B cell (primary cell): ENCODE results near the gene PTPRE.
"Not testable (repeated sequence)": the region's sequence is repeated elsewhere in the genome, so short reads cannot be mapped to it uniquely, and the experiment has no call there.

Experiments used
- EZH2 ChIP-seq: IDR thresholded peaks from 2 replicates; pipeline ENCODE4 v1.6.1; 2012; ENCODE audit warnings: borderline replicate concordance, low read depth, mild to moderate bottlenecking, moderate library complexity, low read length; ENCODE audit not compliant: insufficient read depth, poor library complexity, severe bottlenecking
- TF ChIP-seq, protein P1 (sequence below): fragments of 200-600 bp; IDR thresholded peaks from one replicate; pipeline ENCODE4 v1.8.0; 2022; ENCODE audit warnings: antibody characterized with exemption, mild to moderate bottlenecking

DNA sequence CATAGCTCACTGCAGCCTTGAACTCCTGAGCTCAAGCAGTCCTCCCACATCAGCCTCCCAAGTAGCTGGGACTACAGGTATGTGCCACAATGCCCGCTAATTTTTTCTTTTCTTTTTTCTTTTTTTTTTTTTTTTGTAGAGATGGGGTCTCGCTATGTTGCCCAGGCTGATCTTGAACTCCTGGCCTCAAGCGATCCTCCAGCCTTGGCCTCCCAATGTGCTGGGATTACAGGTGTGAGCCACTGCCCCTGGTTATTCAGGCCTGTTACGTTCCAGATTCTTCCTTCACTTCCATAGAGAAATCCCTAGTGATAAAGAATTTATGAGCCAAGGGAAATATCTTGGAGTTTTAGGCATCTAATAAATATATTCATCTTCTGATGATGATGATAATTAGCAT, 187.7 kb downstream of the PTPRE start:
- not testable (repeated sequence) for TF ChIP-seq EZH2
- TF ChIP-seq, protein P1, sequence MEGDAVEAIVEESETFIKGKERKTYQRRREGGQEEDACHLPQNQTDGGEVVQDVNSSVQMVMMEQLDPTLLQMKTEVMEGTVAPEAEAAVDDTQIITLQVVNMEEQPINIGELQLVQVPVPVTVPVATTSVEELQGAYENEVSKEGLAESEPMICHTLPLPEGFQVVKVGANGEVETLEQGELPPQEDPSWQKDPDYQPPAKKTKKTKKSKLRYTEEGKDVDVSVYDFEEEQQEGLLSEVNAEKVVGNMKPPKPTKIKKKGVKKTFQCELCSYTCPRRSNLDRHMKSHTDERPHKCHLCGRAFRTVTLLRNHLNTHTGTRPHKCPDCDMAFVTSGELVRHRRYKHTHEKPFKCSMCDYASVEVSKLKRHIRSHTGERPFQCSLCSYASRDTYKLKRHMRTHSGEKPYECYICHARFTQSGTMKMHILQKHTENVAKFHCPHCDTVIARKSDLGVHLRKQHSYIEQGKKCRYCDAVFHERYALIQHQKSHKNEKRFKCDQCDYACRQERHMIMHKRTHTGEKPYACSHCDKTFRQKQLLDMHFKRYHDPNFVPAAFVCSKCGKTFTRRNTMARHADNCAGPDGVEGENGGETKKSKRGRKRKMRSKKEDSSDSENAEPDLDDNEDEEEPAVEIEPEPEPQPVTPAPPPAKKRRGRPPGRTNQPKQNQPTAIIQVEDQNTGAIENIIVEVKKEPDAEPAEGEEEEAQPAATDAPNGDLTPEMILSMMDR: not testable (repeated sequence)
